Aorta (tissue), 5 donors: Measurements from ENCODE around the gene PSMA8. TPM values are rescaled to one million over a fixed set of nuclear protein-coding genes. Genes with fewer than 3 reads are reported as not detected.
"Not testable (repeated sequence)": the region's sequence is repeated elsewhere in the genome, so short reads cannot be mapped to it uniquely, and the experiment has no call there.

ENCODE experiments used
- ATAC-seq: fragments of 200-7000 bp; cut with Tn5 transposase; one replicate; pipeline ENCODE4 v1.9.1; 2022; ENCODE audit warnings: moderate library complexity; ENCODE audit not compliant: low FRiP score
- DNase-seq, 2 donors: peaks; one replicate each; pipeline ENCODE4 v3.0.0-alpha.2; 2020
- H3K27ac ChIP-seq, 2 donors: one replicate each; pipeline ENCODE4 v1.5.1; 2013; ENCODE audit warnings: low read length in 2 of 2, mild to moderate bottlenecking in 2 of 2, moderate library complexity in 2 of 2, control low read depth in 1 of 2, inconsistent platforms in 1 of 2, low read depth in 1 of 2
- H3K27me3 ChIP-seq, 2 donors: one replicate each; pipeline ENCODE4 v1.6.1; 2013; ENCODE audit warnings: control low read depth in 1 of 2, low read length in 1 of 2, mild to moderate bottlenecking in 1 of 2, moderate library complexity in 1 of 2; ENCODE audit not compliant: insufficient read depth in 2 of 2, control insufficient read depth in 1 of 2
- H3K36me3 ChIP-seq, 2 donors: one replicate each; pipeline ENCODE4 v1.6.1; 2013; ENCODE audit warnings: control low read depth in 1 of 2, low read length in 1 of 2, mild to moderate bottlenecking in 1 of 2; ENCODE audit not compliant: insufficient read depth in 2 of 2, control insufficient read depth in 1 of 2
- H3K4me1 ChIP-seq, 2 donors: one replicate each; pipeline ENCODE4 v1.6.1; 2013; ENCODE audit warnings: low read length in 2 of 2, control low read depth in 1 of 2, mild to moderate bottlenecking in 1 of 2, moderate library complexity in 1 of 2; ENCODE audit not compliant: insufficient read depth in 2 of 2, control insufficient read depth in 1 of 2
- H3K4me3 ChIP-seq, 2 donors: one replicate each; pipeline ENCODE4 v1.5.1; 2013; ENCODE audit warnings: low read length in 2 of 2, control low read depth in 1 of 2, mild to moderate bottlenecking in 1 of 2
- H3K9me3 ChIP-seq: one replicate; pipeline ENCODE4 v1.6.1; 2013; ENCODE audit warnings: mild to moderate bottlenecking, low read length; ENCODE audit not compliant: control insufficient read depth
- WGBS, 2 donors: extraction: QIAGEN DNeasy Blood & Tissue Kit; methylation state at CpG; one replicate each; pipeline ENCODE4 v1.1.7; 2013; 5-methylcytosine and 5-hydroxymethylcytosine counted together
- intact Hi-C, 2 donors: fragments of 100-400 bp; cut with DNase I; formaldehyde crosslinking; loops; one replicate each; pipeline versions ENCODE4 v1.14.2 to v1.15.0; 2022
- polyA plus RNA-seq, 2 donors: library from polyadenylated mRNA; stranded (reverse); fragments of 200-250 nt; gene quantifications; one replicate each; pipeline ENCODE4 v1.2.3, GENCODE V29; 2013
- total RNA-seq, 2 donors: library from RNA; stranded (reverse); fragmentation: NEBNext Ultra II Directional; extraction: Animal tissue kit (Norgen Biotek cat#: 25700); gene quantifications; one replicate each; pipeline ENCODE4 v1.2.1, GENCODE V29; 2021
- donor health status: healthy with polysubstance abuse.
- donor health status: Bipolar disorder and iron deficiency.
- donor health status: DM: no; HTN: no; CAD: no.
- donor health status: DM: no; HTN: no; CAD: no.
- donor health status: DM: yes; HTN: yes; CAD: no.

Gene PSMA8
- total and polyA plus RNA-seq, 4 donors = not detected

DNA sequence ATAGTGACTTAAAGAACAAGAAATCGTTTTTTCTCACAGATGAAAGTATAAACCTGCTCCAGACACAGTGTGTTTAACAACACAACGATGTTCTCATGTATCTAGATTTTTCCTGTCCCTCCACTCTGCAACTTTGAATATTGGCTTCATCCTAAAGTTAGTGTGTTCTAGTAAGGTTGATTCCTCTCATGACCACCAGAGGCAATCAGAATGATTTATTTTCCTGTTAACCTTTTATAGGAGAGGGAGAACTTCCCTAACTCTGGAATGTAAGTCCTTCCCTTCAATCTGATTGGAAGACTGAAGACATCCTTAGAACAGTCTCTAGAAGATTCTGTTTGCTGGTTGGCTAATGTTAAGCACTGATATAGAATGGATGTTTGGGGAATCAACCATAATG lies 51.6 kb downstream of the PSMA8 start:
- H3K4me1 ChIP-seq = no peaks in the 10 kb centered on the region
- no peak overlapping the region for H3K27ac ChIP-seq
- no peak overlapping the region for H3K4me3 ChIP-seq
- intact Hi-C loops = no loop called here
- ATAC-seq = no peak
- no peaks in the 10 kb centered on the region for H3K9me3 ChIP-seq
- WGBS, 2 donors = 62 to 65% methylated on average over 2 of the region's 2 CpGs
- DNase-seq = no peak
- no peaks in the 10 kb centered on the region for H3K36me3 ChIP-seq
- H3K27me3 ChIP-seq = no peaks in the 10 kb centered on the region

DNA sequence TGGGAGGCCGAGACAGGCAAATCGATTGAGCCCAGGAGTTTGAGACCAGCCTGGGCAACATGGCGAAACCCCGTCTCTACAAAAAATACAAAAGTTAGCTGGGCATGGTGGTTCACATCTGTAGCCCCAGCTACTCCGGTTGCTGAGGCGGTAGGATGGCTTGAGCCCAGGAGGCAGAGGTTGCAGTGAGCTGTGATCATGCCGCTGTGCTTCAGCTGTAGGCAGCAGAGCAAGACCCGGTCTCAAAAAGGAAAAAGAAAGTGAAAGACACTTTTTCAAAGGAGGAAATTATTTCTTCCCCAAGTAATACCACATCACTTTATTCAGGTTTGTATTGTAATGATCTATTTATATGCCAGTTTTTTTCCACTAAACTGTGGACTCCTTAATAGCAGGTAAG lies 56.8 kb downstream of the PSMA8 start:
- no peak for ATAC-seq

DNA sequence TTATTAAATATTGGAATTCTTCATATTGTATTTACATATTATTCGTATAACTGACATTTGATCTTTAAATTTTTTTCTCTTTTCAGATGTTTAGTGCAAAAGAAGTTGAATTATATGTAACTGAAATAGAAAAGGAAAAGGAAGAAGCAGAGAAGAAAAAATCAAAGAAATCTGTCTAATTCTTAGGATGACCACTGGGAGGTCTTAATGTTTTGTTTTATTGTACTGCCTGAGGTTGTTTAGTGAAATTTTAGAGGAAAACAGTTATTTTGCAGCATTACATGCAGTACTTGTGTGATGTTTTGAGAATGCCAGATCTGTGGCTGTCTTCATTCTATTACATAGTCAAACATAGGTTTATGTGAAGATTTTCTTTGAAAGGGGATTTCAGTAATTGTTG lies 58.6 kb downstream of the PSMA8 start:
- Histone ChIP-seq H3K27me3 (no peaks in the 10 kb centered on the region), H3K9me3 (no peaks in the 10 kb centered on the region), H3K4me1 (no peaks in the 10 kb centered on the region), H3K36me3 (no peaks in the 10 kb centered on the region), H3K27ac (no peak overlapping the region), H3K4me3 (no peak overlapping the region)
- ATAC-seq (no peak), DNase-seq (no peak)
- 71 to 83% methylated on average over 1 of the region's 1 CpG for WGBS, 2 donors
- intact Hi-C loops = no loop called here

More for the DNA sequence above, 56.8 kb downstream of the PSMA8 start:
- Histone ChIP-seq H3K36me3 (no peaks in the 10 kb centered on the region), H3K9me3 (no peaks in the 10 kb centered on the region), H3K27me3 (no peaks in the 10 kb centered on the region), H3K27ac (no peak overlapping the region), H3K4me3 (no peak overlapping the region), H3K4me1 (no peaks in the 10 kb centered on the region)
- DNase-seq = no peak
- 87 to 94% methylated on average over 8 of the region's 8 CpGs for WGBS, 2 donors
- intact Hi-C loops = no loop called here

DNA sequence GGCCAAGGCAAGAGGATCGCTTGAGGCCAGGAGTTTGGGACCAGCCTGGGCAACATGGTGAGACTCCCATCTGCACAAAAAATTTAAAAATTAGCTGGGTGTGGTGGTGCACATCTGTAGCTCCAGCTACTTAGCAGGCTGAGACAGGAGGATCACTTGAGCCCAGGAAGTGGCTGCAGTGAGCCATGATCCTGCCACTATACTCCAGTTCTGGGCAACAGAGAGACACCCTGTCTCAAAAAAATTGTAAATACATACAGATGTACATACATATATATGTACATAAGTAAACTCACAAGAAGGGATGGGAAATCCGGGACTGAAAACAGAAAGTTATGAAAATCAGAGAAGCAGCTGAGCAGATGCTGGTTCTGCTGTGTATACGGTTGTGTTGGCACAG lies 62.9 kb downstream of the PSMA8 start:
- Histone ChIP-seq H3K27ac (no peak overlapping the region), H3K36me3 (no peaks in the 10 kb centered on the region), H3K4me3 (no peak overlapping the region), H3K4me1 (no peaks in the 10 kb centered on the region), H3K9me3 (no peaks in the 10 kb centered on the region), H3K27me3 (no peaks in the 10 kb centered on the region)
- 78 to 84% methylated on average over 3 of the region's 3 CpGs for WGBS, 2 donors
- no peak for ATAC-seq
- intact Hi-C loops = no loop called here
- DNase-seq = no peak

DNA sequence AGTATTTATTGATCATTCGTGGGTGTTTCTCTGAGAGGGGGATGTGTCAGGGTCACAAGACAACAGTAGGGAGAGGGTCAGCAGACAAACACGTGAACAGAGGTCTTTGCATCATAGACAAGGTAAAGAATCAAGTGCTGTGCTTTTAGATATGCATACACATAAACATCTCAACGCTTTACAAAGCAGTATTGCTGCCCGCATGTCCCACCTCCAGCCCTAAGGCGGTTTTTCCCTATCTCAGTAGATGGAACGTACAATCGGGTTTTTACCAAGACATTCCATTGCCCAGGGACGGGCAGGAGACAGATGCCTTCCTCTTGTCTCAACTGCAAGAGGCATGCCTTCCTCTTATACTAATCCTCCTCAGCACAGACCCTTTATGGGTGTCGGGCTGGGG lies 68.3 kb downstream of the PSMA8 start:
- H3K4me1 ChIP-seq, H3K27ac ChIP-seq, H3K36me3 ChIP-seq, DNase-seq, H3K27me3 ChIP-seq, intact Hi-C loops, H3K4me3 ChIP-seq, ATAC-seq, H3K9me3 ChIP-seq: not testable (repeated sequence)
- whole genome bisulfite sequencing, 2 donors = 58 to 75% methylated on average over 8 of the region's 9 CpGs

DNA sequence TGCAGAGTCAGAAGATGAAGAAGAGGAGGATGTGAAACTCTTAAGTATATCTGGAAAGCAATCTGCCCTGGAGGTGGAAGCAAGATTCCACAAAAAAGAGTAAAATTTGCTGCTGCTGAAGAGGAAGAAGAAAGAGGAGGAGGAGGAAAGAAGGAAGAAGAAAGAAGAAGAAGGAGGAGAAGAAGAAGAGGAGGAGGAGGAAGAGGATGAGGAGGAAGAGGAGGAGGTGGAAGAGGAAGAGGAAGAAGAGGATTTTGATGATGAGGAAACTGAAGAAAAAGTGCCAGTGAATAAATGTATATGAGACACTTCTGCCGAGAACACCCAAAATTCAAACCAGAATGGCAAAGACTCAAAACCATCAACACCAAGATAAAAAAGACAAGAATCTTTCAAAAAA lies 71.6 kb downstream of the PSMA8 start:
- Histone ChIP-seq H3K4me1 (no peaks in the 10 kb centered on the region), H3K9me3 (no peaks in the 10 kb centered on the region), H3K36me3 (no peaks in the 10 kb centered on the region), H3K27ac (no peak overlapping the region), H3K4me3 (no peak overlapping the region), H3K27me3 (no peaks in the 10 kb centered on the region)
- 73 to 88% methylated on average over 1 of the region's 1 CpG for WGBS, 2 donors
- intact Hi-C loops = no loop called here
- no peak for ATAC-seq
- no peak for DNase-seq

DNA sequence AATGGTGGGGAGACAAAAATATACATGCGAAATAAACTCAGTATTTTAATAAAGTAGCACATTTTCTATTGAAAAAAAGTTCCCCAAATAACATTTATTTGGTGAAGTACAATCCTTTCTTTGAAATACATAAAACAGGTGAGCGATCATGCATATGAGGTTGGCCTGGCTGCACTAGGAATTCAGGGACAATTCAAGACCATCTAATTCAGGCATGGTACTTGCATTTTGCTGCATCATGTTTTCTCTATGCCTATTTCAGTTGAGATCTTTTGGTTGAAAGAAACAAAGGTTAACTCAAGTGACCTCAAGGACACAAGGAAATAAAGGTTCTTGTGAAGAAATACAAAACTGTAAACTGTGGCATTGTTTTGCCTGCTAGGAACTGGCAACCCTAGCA lies 72.8 kb downstream of the PSMA8 start:
- H3K4me3 ChIP-seq = no peak overlapping the region
- no peaks in the 10 kb centered on the region for H3K9me3 ChIP-seq
- DNase-seq = no peak
- ATAC-seq = no peak
- intact Hi-C loops = no loop called here
- no peak overlapping the region for H3K27ac ChIP-seq
- no peaks in the 10 kb centered on the region for H3K36me3 ChIP-seq
- no peaks in the 10 kb centered on the region for H3K27me3 ChIP-seq
- no peaks in the 10 kb centered on the region for H3K4me1 ChIP-seq
- 93 to 96% methylated on average over 2 of the region's 2 CpGs for WGBS, 2 donors

DNA sequence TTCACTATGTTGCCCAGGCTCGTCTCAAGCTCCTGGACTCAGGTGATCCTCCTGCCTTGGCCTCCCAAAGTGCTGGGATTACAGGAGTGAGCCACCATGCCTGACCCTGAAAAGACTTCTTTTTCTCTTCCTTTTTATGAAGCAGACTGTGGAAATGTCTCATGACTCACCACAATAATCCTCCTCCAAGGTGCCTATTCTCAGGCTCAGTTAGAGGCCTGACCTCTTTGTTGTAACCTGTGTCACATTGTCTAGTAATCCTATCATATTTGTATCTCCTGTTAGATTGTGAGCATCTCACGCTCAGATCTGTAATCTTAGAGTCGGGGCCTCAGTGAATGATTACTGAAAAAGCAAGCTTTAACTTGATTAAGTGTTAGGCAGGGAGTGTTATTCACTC lies 74.3 kb downstream of the PSMA8 start:
- DNase-seq (no peak), ATAC-seq (no peak)
- H3K36me3 ChIP-seq = no peaks in the 10 kb centered on the region
- H3K27ac ChIP-seq = no peak overlapping the region
- no peaks in the 10 kb centered on the region for H3K27me3 ChIP-seq
- no peak overlapping the region for H3K4me3 ChIP-seq
- H3K9me3 ChIP-seq = no peaks in the 10 kb centered on the region
- no peaks in the 10 kb centered on the region for H3K4me1 ChIP-seq
- intact Hi-C loops = no loop called here
- WGBS, 2 donors = 83 to 84% methylated on average over 3 of the region's 3 CpGs

DNA sequence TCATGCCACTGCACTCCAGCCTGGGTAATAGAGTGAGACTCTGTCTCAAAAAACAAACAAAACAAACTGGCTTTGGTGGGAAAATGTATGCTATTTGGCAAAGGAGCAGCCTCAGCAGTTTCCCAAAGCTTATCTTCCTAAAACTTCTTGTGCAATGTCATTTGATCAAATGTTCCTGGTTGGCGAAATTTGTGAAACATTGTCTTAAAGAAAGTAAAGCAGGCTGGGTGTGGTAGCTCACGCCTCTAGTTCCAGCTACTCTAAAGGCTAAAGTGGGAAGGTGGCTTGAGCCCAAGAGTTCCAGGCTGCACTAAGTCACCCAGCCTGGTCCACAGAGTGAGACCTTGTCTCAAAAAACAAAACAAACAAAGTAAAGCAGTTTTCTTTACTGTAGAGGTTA lies 75.3 kb downstream of the PSMA8 start:
- no peaks in the 10 kb centered on the region for H3K4me1 ChIP-seq
- WGBS, 2 donors = 36 to 38% methylated on average over 2 of the region's 2 CpGs

More for the DNA sequence above, 75.3 kb downstream of the PSMA8 start:
- Histone ChIP-seq H3K4me3 (no peak overlapping the region), H3K36me3 (no peaks in the 10 kb centered on the region), H3K27me3 (no peaks in the 10 kb centered on the region), H3K27ac (no peak overlapping the region), H3K9me3 (no peaks in the 10 kb centered on the region)
- ATAC-seq (no peak), DNase-seq (no peak)
- intact Hi-C loops = no loop called here
